ENCODE results near the gene CFAP161.

The CFAP161 gene

DNA sequence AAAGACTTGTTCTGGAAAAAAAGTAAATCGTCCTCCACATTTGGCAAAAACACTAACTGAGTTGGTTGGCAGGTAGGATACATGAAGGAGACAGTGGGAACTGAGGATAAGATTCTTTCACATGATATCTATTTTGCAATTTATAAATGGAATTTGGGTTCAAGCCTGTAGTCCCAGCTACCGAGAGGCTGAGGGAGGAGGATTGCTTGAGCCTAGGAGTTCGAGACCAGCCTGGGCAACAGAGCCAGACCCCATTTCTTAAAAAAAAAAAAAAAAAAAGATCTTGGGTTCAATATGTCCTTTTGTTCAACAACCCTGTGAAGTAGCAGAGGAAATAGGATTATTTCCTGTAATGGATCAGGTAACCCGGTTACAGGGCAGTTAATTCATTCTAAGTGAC, 35.7 kb upstream of the CFAP161 start:
- TF ChIP-seq, protein P1, sequence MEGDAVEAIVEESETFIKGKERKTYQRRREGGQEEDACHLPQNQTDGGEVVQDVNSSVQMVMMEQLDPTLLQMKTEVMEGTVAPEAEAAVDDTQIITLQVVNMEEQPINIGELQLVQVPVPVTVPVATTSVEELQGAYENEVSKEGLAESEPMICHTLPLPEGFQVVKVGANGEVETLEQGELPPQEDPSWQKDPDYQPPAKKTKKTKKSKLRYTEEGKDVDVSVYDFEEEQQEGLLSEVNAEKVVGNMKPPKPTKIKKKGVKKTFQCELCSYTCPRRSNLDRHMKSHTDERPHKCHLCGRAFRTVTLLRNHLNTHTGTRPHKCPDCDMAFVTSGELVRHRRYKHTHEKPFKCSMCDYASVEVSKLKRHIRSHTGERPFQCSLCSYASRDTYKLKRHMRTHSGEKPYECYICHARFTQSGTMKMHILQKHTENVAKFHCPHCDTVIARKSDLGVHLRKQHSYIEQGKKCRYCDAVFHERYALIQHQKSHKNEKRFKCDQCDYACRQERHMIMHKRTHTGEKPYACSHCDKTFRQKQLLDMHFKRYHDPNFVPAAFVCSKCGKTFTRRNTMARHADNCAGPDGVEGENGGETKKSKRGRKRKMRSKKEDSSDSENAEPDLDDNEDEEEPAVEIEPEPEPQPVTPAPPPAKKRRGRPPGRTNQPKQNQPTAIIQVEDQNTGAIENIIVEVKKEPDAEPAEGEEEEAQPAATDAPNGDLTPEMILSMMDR (IDR thresholded peaks at IDR 0.05; ENCODE audit: low read depth, low read length) = no peak
- DNase-seq (ENCODE audit: extremely low read depth, low read depth) = no peak

DNA sequence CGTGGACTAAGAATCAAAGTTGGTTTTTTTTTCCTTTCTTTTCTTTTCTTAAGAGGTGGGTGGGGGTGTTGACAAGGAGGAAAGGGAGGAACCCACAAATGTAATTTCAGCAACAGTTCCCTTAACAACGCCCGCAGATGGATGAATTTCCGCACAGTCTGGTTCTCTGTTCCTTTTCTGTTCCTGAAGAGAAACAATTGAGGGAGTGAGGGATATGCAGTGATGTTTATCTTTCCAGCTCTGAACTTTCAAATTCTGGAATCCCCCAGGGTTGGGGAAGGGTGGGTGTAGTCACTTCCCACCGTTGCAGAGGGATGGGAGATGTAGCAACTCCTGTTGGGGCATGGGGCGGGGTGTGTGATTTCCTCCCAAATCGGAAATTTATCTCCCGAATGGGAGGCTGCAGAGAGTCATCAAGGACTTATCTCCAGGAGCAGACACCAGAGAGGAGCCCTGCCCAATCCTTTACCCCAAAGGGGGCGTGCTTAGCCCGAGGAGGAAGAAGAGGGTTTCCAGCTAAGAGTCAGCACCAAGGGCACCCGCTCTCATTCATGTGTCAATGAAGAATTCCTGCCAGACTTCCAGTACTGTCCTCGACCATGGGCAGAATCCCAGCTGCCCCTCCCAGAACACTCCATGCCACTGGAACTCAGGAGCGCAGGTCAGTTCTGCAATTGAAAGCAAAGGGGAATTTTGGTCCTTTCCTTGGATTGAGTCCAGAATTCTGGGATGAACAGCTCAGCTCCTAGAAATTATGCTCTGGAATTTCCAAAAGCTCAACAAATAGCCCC, 35.0 kb upstream of the CFAP161 start:
- no peak for DNase-seq (ENCODE audit: extremely low read depth, low read depth)
- TF ChIP-seq, protein P1 (IDR thresholded peaks at IDR 0.05; ENCODE audit: low read depth, low read length) = no peak

DNA sequence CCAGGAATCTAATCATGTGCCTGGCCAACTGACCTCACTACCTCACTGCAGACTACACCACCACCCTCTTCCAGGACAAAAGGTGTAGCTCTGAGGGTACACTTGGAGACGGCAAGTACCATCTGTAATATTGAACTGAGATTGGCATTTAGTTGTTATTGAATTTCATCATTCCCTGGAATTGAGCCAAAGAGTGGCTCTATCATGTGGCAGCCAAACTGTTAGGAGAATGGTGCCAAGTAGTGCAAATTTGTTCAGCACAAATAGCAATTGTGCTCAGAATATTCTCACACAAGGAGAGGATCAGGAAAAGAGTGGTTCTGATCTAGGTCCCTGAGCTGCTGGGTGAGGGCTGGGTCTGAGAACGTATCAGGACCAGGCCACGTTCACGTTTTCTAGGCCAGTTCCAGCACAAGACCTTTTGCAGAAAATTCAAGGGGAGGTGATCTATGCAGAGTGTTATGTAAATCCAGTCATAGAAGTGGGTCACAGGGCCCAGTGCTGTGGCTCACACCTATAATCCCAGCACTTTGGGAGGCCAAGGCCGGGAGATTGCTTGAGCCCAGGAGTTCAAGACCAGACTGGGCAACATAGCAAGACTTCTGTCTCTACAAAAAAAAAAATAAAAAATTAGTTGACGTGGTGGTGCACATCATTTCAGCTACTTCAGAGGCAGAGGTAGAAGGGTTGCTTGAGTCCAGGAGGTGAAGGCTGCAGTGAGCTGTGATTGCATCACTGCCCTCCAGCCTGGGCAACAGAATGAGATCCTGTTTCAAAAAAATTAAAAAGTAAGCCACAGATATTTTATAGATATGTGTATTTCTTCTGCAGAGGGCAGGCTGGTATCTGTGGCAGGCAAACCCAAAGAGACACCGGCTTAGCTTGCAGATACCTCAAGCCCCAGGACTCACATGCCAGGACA, 31.9 kb upstream of the CFAP161 start:
- TF ChIP-seq, protein P1 (IDR thresholded peaks at IDR 0.05; ENCODE audit: low read depth, low read length) = no peak
- DNase-seq (ENCODE audit: extremely low read depth, low read depth) = no peak

DNA sequence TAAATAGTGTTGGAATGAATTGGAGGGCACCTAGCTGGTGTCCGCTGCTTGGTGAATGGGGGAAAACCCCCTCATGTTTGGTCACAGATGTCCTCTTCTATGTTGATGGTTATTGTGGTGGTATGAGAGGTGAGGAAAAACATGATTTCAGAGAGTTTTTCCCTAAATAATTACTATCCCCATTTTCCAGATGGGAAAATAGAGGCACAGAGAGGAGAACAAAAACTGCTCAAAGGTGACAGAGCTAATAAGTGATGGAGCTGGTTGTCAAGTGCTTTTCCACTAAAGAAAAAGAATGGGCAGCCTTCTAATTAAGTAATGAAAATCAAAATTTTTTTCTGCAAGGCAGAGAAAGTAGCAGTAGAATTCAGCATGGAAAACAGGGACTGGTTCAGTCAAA, 30.2 kb upstream of the CFAP161 start:
- TF ChIP-seq, protein P1 (IDR thresholded peaks at IDR 0.05; ENCODE audit: low read depth, low read length) = no peak
- DNase-seq (ENCODE audit: extremely low read depth, low read depth) = no peak

DNA sequence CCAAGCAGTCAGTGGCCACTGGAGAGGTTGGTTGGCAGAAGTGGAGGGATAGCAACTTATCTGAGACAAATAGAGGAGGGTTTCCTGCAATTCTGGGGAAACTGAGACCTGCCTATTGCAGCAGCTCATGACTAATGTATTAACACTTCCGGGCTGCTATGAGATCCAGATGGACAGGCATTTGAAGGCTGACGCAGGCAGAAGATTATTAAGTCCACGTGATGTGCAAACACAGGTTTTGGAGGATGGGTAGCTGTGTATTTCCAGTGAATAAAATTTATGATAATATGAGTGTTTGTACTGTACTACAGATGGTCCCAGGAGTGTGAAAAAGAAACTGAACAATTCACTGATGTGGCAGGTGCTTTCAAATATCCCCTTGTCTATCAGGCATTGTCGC, 28.5 kb upstream of the CFAP161 start:
- TF ChIP-seq, protein P1 (IDR thresholded peaks at IDR 0.05; ENCODE audit: low read depth, low read length) = no peak
- no peak for DNase-seq (ENCODE audit: extremely low read depth, low read depth)

DNA sequence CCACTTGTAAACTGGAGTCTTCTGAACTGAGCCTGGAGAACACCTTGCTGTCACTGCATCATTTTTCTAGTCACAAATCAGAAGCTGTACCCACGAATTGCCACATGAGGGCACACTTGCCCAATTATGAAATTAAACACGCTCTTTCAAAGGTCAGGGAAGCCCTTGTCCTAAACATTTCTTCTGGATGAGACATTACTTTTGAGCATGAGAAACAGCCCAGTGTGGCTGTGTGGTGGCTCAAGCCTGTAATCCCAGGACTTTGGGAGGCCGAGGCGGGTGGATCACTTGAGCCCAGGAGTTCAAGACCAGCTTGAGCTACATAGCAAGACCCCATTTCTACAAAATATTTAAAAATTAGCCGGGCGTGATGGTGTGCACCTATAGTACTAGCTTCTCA, 27.5 kb upstream of the CFAP161 start:
- TF ChIP-seq, protein P1 (IDR thresholded peaks at IDR 0.05; ENCODE audit: low read depth, low read length) = peak; percentile 71
- peak; percentile 59 for DNase-seq (ENCODE audit: extremely low read depth, low read depth)

DNA sequence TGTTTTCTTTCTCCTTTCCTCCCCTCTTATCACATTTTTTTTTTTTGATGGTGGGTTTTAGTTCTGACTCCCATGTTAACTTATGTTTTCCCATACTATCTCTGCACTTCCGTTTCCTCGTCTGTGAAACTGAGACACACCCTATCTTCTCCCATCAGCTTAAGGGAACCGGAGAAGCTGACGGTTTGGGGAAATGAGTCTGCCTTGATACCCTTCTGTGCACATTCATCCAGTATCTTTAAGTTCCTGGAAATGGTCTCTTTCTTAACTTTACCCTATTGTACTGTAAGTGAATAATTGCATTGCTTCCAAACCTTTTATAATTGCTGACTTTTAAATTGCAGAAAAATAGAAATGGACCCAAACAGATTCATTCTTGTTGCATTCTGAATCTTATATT, 26.2 kb upstream of the CFAP161 start:
- TF ChIP-seq, protein P1 (IDR thresholded peaks at IDR 0.05; ENCODE audit: low read depth, low read length) = no peak
- no peak for DNase-seq (ENCODE audit: extremely low read depth, low read depth)
